B cell (primary cell): ENCODE measurements around the gene ITPK1.

Experiments used
- CTCF ChIP-seq: fragments of 200-600 bp; IDR thresholded peaks from one replicate; pipeline ENCODE4 v1.8.0; 2022; ENCODE audit warnings: antibody characterized with exemption, mild to moderate bottlenecking
- EZH2 ChIP-seq: IDR thresholded peaks from 2 replicates; pipeline ENCODE4 v1.6.1; 2012; ENCODE audit warnings: borderline replicate concordance, low read depth, mild to moderate bottlenecking, moderate library complexity, low read length; ENCODE audit not compliant: insufficient read depth, poor library complexity, severe bottlenecking

- TF ChIP-seq CTCF (no peak), EZH2 (no peak)
Observed at GRCh38 chr14:93161411-93161940, 45.8 kb upstream of the ITPK1 start.
